ENCODE results near the gene B9D1.

- TF ChIP-seq POLR2A (IDR thresholded peaks at IDR 0.05) (no peak), CTCF (IDR thresholded peaks at IDR 0.05) (no peak)
These were observed 14.4 kb downstream of the B9D1 start for GRCh38 chr17:19348081-19348650.

Data from sigmoid colon (tissue), 3 donors.